ENCODE measurements around the gene SEL1L2. TPM values are rescaled to one million over a fixed set of nuclear protein-coding genes. Genes with fewer than 3 reads are reported as not detected.

Gene SEL1L2
- polyA plus RNA-seq, 1 experiment: not detected

DNA sequence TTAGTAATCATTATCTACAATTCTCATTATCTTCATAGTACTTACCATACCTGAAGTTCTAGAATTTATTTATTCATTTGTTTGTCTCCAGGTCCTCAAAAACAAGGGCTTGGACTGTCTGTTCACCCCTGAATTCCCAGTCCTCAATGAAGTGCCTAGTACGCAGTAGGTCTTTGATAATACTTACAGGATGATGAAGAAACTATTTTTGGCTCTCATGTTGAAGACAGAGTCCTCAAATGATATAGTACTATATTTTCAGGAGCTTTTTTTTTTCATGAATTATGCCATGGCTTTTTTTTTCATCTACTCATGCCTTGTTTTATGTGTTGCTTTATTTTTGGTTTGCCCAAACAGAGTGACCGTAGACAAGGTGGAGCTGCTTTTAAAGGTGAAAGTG lies 139.1 kb downstream of the SEL1L2 start:
- Histone ChIP-seq H3K9me3 (ENCODE audit: control insufficient read depth, insufficient read depth, low read length) (no peaks in the 10 kb centered on the region), H3K4me3 (ENCODE audit: low read depth, low read length) (no peak overlapping the region), H3K27ac (ENCODE audit: low read depth, low read length) (no peak overlapping the region), H3K27me3 (ENCODE audit: control insufficient read depth, insufficient read depth, low read length) (no peaks in the 10 kb centered on the region)
- no peak for DNase-seq (ENCODE audit: low read depth, low spot score)
- CTCF ChIA-PET: interaction anchor here (1.3 kb wide), 1 partner anchor 25 kb away, joined by 3 read pairs; no protein-coding TSS in a partner anchor
- POLR2A ChIA-PET: no interaction called here
- TF ChIP-seq, protein P1, sequence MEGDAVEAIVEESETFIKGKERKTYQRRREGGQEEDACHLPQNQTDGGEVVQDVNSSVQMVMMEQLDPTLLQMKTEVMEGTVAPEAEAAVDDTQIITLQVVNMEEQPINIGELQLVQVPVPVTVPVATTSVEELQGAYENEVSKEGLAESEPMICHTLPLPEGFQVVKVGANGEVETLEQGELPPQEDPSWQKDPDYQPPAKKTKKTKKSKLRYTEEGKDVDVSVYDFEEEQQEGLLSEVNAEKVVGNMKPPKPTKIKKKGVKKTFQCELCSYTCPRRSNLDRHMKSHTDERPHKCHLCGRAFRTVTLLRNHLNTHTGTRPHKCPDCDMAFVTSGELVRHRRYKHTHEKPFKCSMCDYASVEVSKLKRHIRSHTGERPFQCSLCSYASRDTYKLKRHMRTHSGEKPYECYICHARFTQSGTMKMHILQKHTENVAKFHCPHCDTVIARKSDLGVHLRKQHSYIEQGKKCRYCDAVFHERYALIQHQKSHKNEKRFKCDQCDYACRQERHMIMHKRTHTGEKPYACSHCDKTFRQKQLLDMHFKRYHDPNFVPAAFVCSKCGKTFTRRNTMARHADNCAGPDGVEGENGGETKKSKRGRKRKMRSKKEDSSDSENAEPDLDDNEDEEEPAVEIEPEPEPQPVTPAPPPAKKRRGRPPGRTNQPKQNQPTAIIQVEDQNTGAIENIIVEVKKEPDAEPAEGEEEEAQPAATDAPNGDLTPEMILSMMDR (IDR thresholded peaks at IDR 0.05; ENCODE audit: low read depth, low read length): no peak

DNA sequence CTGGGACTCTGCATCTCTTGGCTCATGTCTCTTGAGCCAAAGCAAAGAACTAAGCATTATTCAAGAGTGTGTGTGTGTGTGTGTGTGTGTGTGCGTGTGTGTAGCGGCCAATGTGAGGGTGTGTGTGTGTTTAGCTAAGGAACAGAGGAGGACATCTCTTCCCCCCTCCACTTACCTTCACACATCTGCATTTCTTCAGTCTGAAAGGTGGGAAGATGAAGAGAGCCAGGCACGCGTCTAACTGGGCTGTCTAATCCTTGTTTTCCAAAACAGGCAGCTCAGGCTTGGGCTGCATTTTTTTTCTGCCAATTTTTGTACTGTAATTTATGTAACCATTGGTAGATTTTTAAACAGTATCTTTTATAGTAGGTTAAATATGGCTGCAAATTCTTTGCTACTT lies 146.1 kb downstream of the SEL1L2 start:
- POLR2A ChIA-PET: no interaction called here
- Histone ChIP-seq H3K9me3 (ENCODE audit: control insufficient read depth, insufficient read depth, low read length) (no peaks in the 10 kb centered on the region; the same call in 1 of the 2 replicates), H3K27ac (ENCODE audit: low read depth, low read length) (no peak overlapping the region), H3K4me3 (ENCODE audit: low read depth, low read length) (no peak overlapping the region), H3K27me3 (ENCODE audit: control insufficient read depth, insufficient read depth, low read length) (peaks cover 2% of the 10 kb centered on the region)
- CTCF ChIA-PET: interaction anchor here (1.7 kb wide), 1 partner anchor 24 kb away, joined by 6 read pairs; no protein-coding TSS in a partner anchor
- no peak for DNase-seq (ENCODE audit: low read depth, low spot score)
- TF ChIP-seq, protein P1 (IDR thresholded peaks at IDR 0.05; ENCODE audit: low read depth, low read length): no peak

DNA sequence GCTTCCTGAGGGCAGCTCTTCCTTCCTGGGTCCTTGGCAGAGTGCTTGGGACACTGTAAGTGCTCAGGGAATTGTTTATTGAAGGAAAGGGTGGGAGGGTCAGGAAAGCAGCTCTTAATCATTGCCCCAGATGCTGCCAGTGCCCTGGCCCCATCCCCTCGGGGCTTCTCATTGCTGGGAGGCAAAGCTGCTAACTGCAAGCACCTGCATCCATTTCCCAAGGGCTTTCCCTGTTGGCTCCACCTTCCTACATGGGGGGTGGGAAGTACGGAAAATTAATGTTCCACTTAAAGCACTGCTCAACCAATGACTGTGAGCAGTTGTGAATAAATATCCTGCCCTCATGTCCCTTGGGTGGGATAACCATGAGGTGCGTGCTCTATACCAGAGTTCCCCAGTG lies 149.2 kb downstream of the SEL1L2 start:
- no peak overlapping the region for H3K27ac ChIP-seq (ENCODE audit: low read depth, low read length)
- H3K9me3 ChIP-seq (ENCODE audit: control insufficient read depth, insufficient read depth, low read length): no peaks in the 10 kb centered on the region; the same call in 1 of the 2 replicates
- H3K27me3 ChIP-seq (ENCODE audit: control insufficient read depth, insufficient read depth, low read length): peaks cover 2% of the 10 kb centered on the region
- TF ChIP-seq, protein P1 (IDR thresholded peaks at IDR 0.05; ENCODE audit: low read depth, low read length): no peak
- H3K4me3 ChIP-seq (ENCODE audit: low read depth, low read length): no peak overlapping the region
- no peak for DNase-seq (ENCODE audit: low read depth, low spot score)
- ChIA-PET CTCF (interaction anchor here (0.8 kb wide), 1 partner anchor 917 kb away, joined by 3 read pairs; no protein-coding TSS in a partner anchor), POLR2A (no interaction called here)

DNA sequence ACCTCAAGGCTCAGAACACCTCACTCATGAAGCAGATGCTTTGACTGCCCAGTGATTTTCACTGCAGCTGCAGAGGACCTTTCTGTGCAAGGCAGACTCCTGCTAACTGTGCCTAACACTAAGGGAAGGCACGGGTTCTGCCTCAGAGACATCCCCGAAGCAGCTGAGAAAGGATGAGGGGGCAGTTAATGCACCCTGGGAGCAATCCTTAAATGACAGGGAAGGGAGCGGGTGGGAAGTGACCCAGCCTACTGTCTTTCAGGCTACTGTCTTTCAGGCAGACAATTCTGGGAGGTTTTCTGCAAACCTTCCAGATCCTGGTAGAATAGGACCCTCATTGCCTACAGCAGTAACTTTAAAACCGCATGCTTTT lies 150.3 kb downstream of the SEL1L2 start:
- CTCF ChIA-PET: no interaction called here
- peaks cover 4% of the 10 kb centered on the region for H3K27me3 ChIP-seq (ENCODE audit: control insufficient read depth, insufficient read depth, low read length)
- no peaks in the 10 kb centered on the region for H3K9me3 ChIP-seq (ENCODE audit: control insufficient read depth, insufficient read depth, low read length)
- TF ChIP-seq, protein P1 (IDR thresholded peaks at IDR 0.05; ENCODE audit: low read depth, low read length): no peak
- no peak overlapping the region for H3K27ac ChIP-seq (ENCODE audit: low read depth, low read length)
- POLR2A ChIA-PET: no interaction called here
- no peak for DNase-seq (ENCODE audit: low read depth, low spot score)
- no peak overlapping the region for H3K4me3 ChIP-seq (ENCODE audit: low read depth, low read length)

DNA sequence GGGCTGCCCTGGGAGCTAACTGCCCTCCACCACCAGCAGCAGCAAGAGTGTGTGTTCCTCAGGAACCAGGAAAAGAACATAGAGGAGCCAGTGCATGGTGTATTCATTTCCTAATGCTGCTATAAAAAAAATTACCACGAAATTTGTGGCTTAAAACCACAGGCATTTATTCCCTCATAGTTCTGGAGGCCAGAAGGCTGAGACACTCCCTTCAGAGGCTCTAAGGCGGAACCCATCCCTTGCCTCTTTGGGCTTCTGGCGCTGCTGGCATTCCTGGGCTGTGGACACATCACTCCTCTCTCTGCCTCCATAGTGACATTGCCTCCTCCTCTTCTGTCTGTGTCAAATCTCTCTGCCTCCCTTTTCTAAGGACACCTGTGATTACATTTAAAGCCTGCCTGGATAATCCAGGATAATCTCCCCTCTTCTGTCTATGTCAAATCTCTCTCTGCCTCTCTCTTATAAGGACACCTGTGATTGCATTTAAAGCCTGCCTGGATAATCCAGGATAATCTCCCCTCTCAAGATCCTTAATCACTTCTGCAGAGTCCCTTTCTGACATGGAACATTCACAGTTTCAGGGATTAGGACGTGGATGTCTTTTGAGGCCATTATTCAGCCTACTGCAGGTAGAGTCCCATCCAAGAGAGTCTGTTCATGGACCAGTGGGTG lies 150.9 kb downstream of the SEL1L2 start:
- TF ChIP-seq, protein P1 (IDR thresholded peaks at IDR 0.05; ENCODE audit: low read depth, low read length): no peak
- Histone ChIP-seq H3K4me3 (ENCODE audit: low read depth, low read length) (no peak overlapping the region), H3K9me3 (ENCODE audit: control insufficient read depth, insufficient read depth, low read length) (no peaks in the 10 kb centered on the region), H3K27me3 (ENCODE audit: control insufficient read depth, insufficient read depth, low read length) (peaks cover 4% of the 10 kb centered on the region), H3K27ac (ENCODE audit: low read depth, low read length) (no peak overlapping the region)
- ChIA-PET POLR2A (no interaction called here), CTCF (no interaction called here)
- DNase-seq (ENCODE audit: low read depth, low spot score): no peak

All from AG04450 (cell line).